ENCODE results near the gene SPOCD1.
"Not testable (repeated sequence)": the region's sequence is repeated elsewhere in the genome, so short reads cannot be mapped to it uniquely, and the experiment has no call there.

SPOCD1 gene

GRCh38 chr1:31828926-31829690, 13.3 kb upstream of the SPOCD1 start:
- no peak for DNase-seq (ENCODE audit: low spot score)

- DNase-seq (ENCODE audit: low spot score): no peak
These were observed 12.5 kb upstream of the SPOCD1 start for GRCh38 chr1:31828341-31828740.

- DNase-seq (ENCODE audit: low spot score): no peak
These were observed 8.0 kb upstream of the SPOCD1 start for GRCh38 chr1:31823780-31824179.

- DNase-seq (ENCODE audit: low spot score): no peak
These were observed 6.9 kb upstream of the SPOCD1 start for GRCh38 chr1:31822766-31823165.

- not testable (repeated sequence) for DNase-seq (ENCODE audit: low spot score)
These were observed 4.4 kb upstream of the SPOCD1 start for GRCh38 chr1:31820196-31820595.

- no peak for DNase-seq (ENCODE audit: low spot score)
These were observed 2.4 kb upstream of the SPOCD1 start for GRCh38 chr1:31818206-31818605.

- DNase-seq (ENCODE audit: low spot score): not testable (repeated sequence)
These were observed 1.1 kb upstream of the SPOCD1 start for GRCh38 chr1:31816947-31817346.

- not testable (repeated sequence) for DNase-seq (ENCODE audit: low spot score)
These were observed 679 bp upstream of the SPOCD1 start for GRCh38 chr1:31816501-31816900.

GRCh38 chr1:31815307-31815645, 546 bp downstream of the SPOCD1 start:
- no peak for DNase-seq (ENCODE audit: low spot score)

GRCh38 chr1:31814631-31815306, 1.1 kb downstream of the SPOCD1 start:
- DNase-seq (ENCODE audit: low spot score): no peak

GRCh38 chr1:31814041-31814511, 1.7 kb downstream of the SPOCD1 start:
- no peak for DNase-seq (ENCODE audit: low spot score)

- DNase-seq (ENCODE audit: low spot score): no peak
These were observed 3.5 kb downstream of the SPOCD1 start for GRCh38 chr1:31812158-31812829.

- DNase-seq (ENCODE audit: low spot score): no peak
These were observed 4.2 kb downstream of the SPOCD1 start for GRCh38 chr1:31811605-31812004.

GRCh38 chr1:31809698-31810097, 6.1 kb downstream of the SPOCD1 start:
- no peak for DNase-seq (ENCODE audit: low spot score)

- DNase-seq (ENCODE audit: low spot score): no peak
These were observed 8.4 kb downstream of the SPOCD1 start for GRCh38 chr1:31807273-31808048.

- DNase-seq (ENCODE audit: low spot score): no peak
These were observed 10.5 kb downstream of the SPOCD1 start for GRCh38 chr1:31805318-31805717.

- DNase-seq (ENCODE audit: low spot score): no peak
These were observed 11.7 kb downstream of the SPOCD1 start for GRCh38 chr1:31804098-31804497.

GRCh38 chr1:31803610-31804009, 12.2 kb downstream of the SPOCD1 start:
- DNase-seq (ENCODE audit: low spot score): no peak

- no peak for DNase-seq (ENCODE audit: low spot score)
These were observed 13.4 kb downstream of the SPOCD1 start for GRCh38 chr1:31802190-31803150.

GRCh38 chr1:31801458-31801857, 14.4 kb downstream of the SPOCD1 start:
- no peak for DNase-seq (ENCODE audit: low spot score)

- no peak for DNase-seq (ENCODE audit: low spot score)
These were observed 15.2 kb downstream of the SPOCD1 start for GRCh38 chr1:31800674-31800967.
